ENCODE measurements around the gene DNAAF8. TPM values are rescaled to one million over a fixed set of nuclear protein-coding genes. Genes with fewer than 3 reads are reported as not detected.

The DNAAF8 gene
- 0.21 TPM for total RNA-seq (2013)
- under 1 TPM in 2 of 3 donors, not detected in 1; 0.04 to 0.36 TPM for polyA plus RNA-seq
- polyA minus RNA-seq = under 0.01 TPM in 1 of 2 replicates, not detected in the other
- total RNA-seq = 0 to 0.60 (median 0.20) reads per million in 11 experiments

DNA sequence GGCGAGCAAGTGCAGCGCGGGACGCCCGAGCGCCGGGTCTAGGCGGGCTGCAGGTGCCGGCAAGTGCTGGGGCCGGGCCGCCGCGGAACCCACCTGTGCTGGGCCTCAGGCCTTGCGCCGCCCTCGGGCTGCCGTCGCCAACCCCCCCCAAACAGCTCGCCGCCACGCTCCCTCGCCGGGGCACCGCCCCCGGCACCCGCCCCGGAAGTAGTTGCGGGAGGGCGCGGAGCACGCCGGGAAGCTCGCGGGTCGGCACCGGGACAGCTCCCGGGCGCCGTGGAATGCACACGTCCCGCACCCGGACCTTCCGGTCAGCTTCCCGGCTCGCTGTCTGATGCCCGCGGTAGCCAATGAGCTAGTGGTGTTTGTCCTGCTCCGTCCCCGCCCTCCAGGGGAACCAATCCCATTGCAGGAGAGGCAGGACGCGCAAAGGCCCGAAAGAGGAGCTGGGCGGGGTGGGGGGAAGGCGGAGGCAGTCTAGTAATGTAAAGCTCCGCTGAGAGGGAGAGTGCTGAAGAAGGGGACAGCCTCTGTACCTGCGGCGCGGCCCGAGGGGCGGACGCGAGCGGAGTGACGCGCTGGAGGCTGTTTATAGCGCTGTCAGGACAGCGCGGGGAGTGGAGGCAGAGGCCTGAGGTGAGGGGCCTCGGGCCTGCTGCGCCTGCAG lies at the start of gene DNAAF8, which contains the start of gene ANKS3:
TSS of gene DNAAF8 (plus strand) at position 475 of the 667 bp plus-strand sequence. CDS start 1,978 bp downstream, outside the sequence.
TSS of gene ANKS3 (minus strand) at position 209 of the 667 bp plus-strand sequence. CDS start 4,122 bp downstream, outside the sequence.
- peak within 1 kb of the TSS; percentile 97 for H2AFZ ChIP-seq (ENCODE audit: insufficient read depth, low read depth, low read length, poor library complexity, severe bottlenecking)
- no peaks in the 10 kb centered on the region for H3K27me3 ChIP-seq (ENCODE audit: control insufficient read depth in 2 of 2, insufficient read depth in 2 of 2, low read length in 2 of 2)
- H3K4me3 ChIP-seq (replicated peaks in 1 of 3; ENCODE audit: low read depth in 2 of 3, low read length in 3 of 3) = peak within 1 kb of the TSS; percentile 89 to 100 (median 99)
- DNase-seq = peak; percentile 84 to 89 (median 88)
- H3K79me2 ChIP-seq (ENCODE audit: insufficient read depth, low read length) = peaks cover 10% of the 10 kb centered on the region
- Mint-ChIP-seq H3K4me1 (peaks cover 14% of the 10 kb centered on the region), H3K27me3 (ENCODE audit: low read depth in 3 of 3) (peaks cover 0 to 2% (median 0%) of the 10 kb centered on the region in 3 donors), H3K36me3 (peaks cover 7 to 14% of the 10 kb centered on the region in 2 donors), H3K27ac (peak within 1 kb of the TSS; percentile 72 to 94 (median 93)), H3K4me3 (peak within 1 kb of the TSS; percentile 87 to 99), H3K9me3 (no peaks in the 10 kb centered on the region)
- H3K4me2 ChIP-seq (replicated peaks; ENCODE audit: extremely low read depth, low read length, poor library complexity, severe bottlenecking) = peak within 1 kb of the TSS; percentile 99
- H3K36me3 ChIP-seq (replicated peaks in 1 of 2; ENCODE audit: control insufficient read depth in 1 of 2, insufficient read depth in 2 of 2, low read length in 2 of 2) = peaks cover 7 to 20% of the 10 kb centered on the region in 2 donors
- H4K20me1 ChIP-seq (ENCODE audit: insufficient read depth, low read length) = no peaks in the 10 kb centered on the region
- no peak for TF ChIP-seq CTCF (IDR thresholded peaks at IDR 0.05)
- H3K9ac ChIP-seq (ENCODE audit: insufficient read depth, low read length, poor library complexity, severe bottlenecking) = peak within 1 kb of the TSS; percentile 60
- H3K27ac ChIP-seq (ENCODE audit: low read depth in 1 of 2, low read length in 2 of 2) = peak within 1 kb of the TSS; percentile 50 to 61
- WGBS (ENCODE audit: insufficient coverage) = under 1% methylated on average over 68 of the region's 70 CpGs
- no peaks in the 10 kb centered on the region for H3K9me3 ChIP-seq (replicated peaks in 1 of 2; ENCODE audit: control insufficient read depth in 1 of 2, insufficient read depth in 1 of 2, low read length in 2 of 2)
- intact Hi-C loops (cut with micrococcal nuclease) = loop anchor here (1.0 to 5.0 kb wide), 4 partner anchors 33 to 68 kb away; partner anchors contain the start of genes ROGDI (in 2 of the 2), ZNF500 (in 2 of the 2) and NUDT16L1 (in 1 of the 2)
- H3K4me1 ChIP-seq (ENCODE audit: control insufficient read depth in 1 of 2, insufficient read depth in 2 of 2, low read length in 2 of 2) = peaks cover 16 to 20% of the 10 kb centered on the region in 2 donors

- no peak overlapping the region for H3K4me2 ChIP-seq (replicated peaks; ENCODE audit: extremely low read depth, low read length, poor library complexity, severe bottlenecking)
- peaks cover 65 to 75% of the 10 kb centered on the region in 2 donors for H3K36me3 ChIP-seq (replicated peaks in 1 of 2; ENCODE audit: control insufficient read depth in 1 of 2, insufficient read depth in 2 of 2, low read length in 2 of 2)
- peaks cover 36% of the 10 kb centered on the region for H3K79me2 ChIP-seq (ENCODE audit: insufficient read depth, low read length)
- peaks cover 0 to 2% (median 0%) of the 10 kb centered on the region in 7 donors for H3K9me3 Mint-ChIP-seq
- H3K36me3 Mint-ChIP-seq = peaks cover 44 to 84% of the 10 kb centered on the region in 2 donors
- H2AFZ ChIP-seq (ENCODE audit: insufficient read depth, low read depth, low read length, poor library complexity, severe bottlenecking) = no peak overlapping the region
- no peak for TF ChIP-seq CTCF (IDR thresholded peaks at IDR 0.05)
- no peaks in the 10 kb centered on the region for H3K27me3 ChIP-seq (ENCODE audit: control insufficient read depth in 2 of 2, insufficient read depth in 2 of 2, low read length in 2 of 2)
- DNase-seq = no peak
- WGBS (ENCODE audit: insufficient coverage) = 71% methylated on average over 11 of the region's 13 CpGs
- H4K20me1 ChIP-seq (ENCODE audit: insufficient read depth, low read length) = peaks cover 11% of the 10 kb centered on the region
- intact Hi-C loops (cut with micrococcal nuclease) = loop anchor here in 1 of 2 donors (5.0 kb wide), 1 partner anchor 62 kb away; the partner anchor contains the start of gene MGRN1
- peak overlapping the region in 1 of 7 donors; percentile 59 for H3K27ac Mint-ChIP-seq
- H3K4me3 ChIP-seq (replicated peaks in 1 of 3; ENCODE audit: low read depth in 2 of 3, low read length in 3 of 3) = no peak overlapping the region
- H3K9ac ChIP-seq (ENCODE audit: insufficient read depth, low read length, poor library complexity, severe bottlenecking) = no peak overlapping the region
- peaks cover 34% of the 10 kb centered on the region for H3K4me1 Mint-ChIP-seq
- H3K9me3 ChIP-seq (replicated peaks in 1 of 2; ENCODE audit: control insufficient read depth in 1 of 2, insufficient read depth in 1 of 2, low read length in 2 of 2) = no peaks in the 10 kb centered on the region
- H3K27me3 Mint-ChIP-seq (ENCODE audit: low read depth in 3 of 3) = no peaks in the 10 kb centered on the region
- no peak overlapping the region for H3K27ac ChIP-seq (ENCODE audit: low read depth in 1 of 2, low read length in 2 of 2)
- H3K4me3 Mint-ChIP-seq = no peak overlapping the region
- H3K4me1 ChIP-seq (ENCODE audit: control insufficient read depth in 1 of 2, insufficient read depth in 2 of 2, low read length in 2 of 2) = peaks cover 42 to 48% of the 10 kb centered on the region in 2 donors
These were observed 49.6 kb upstream of the DNAAF8 start for GRCh38 chr16:4684763-4685162.
